Activated naive CD4-positive, alpha-beta T cell treated with anti-CD3 and anti-CD28 coated beads, Interleukin-2, amount 10 ng/mL, durations not matched to agents 7 days and 5 days (primary cell): ENCODE measurements around the gene INAFM1.

ENCODE experiments used
- CTCF ChIA-PET: fragments of 350-600 bp; sonication (Branson Sonifier 250); formaldehyde crosslinking; loops from one replicate; lab custom pipeline; 2021; ENCODE audit warnings: antibody characterized with exemption; lab: Charles Lee
- DNase-seq: peaks from one replicate; pipeline ENCODE4 v3.0.0-alpha.2; 2020
- H3K27ac Mint-ChIP-seq: one replicate; pipeline ENCODE4 v1.8.0; 2021; ENCODE audit warnings: mild to moderate bottlenecking, moderate library complexity, mixed read lengths
- H3K27me3 Mint-ChIP-seq: one replicate; pipeline ENCODE4 v1.8.0; 2021; ENCODE audit warnings: mild to moderate bottlenecking, mixed read lengths
- H3K36me3 Mint-ChIP-seq: one replicate; pipeline ENCODE4 v1.8.0; 2021; ENCODE audit warnings: mixed read lengths
- H3K4me1 Mint-ChIP-seq: one replicate; pipeline ENCODE4 v1.8.0; 2021; ENCODE audit warnings: mixed read lengths
- H3K4me3 Mint-ChIP-seq: one replicate; pipeline ENCODE4 v1.8.0; 2021; ENCODE audit warnings: mild to moderate bottlenecking, moderate library complexity, mixed read lengths
- H3K9me3 Mint-ChIP-seq: one replicate; pipeline ENCODE4 v1.8.0; 2021; ENCODE audit warnings: mixed read lengths

Gene INAFM1

DNA sequence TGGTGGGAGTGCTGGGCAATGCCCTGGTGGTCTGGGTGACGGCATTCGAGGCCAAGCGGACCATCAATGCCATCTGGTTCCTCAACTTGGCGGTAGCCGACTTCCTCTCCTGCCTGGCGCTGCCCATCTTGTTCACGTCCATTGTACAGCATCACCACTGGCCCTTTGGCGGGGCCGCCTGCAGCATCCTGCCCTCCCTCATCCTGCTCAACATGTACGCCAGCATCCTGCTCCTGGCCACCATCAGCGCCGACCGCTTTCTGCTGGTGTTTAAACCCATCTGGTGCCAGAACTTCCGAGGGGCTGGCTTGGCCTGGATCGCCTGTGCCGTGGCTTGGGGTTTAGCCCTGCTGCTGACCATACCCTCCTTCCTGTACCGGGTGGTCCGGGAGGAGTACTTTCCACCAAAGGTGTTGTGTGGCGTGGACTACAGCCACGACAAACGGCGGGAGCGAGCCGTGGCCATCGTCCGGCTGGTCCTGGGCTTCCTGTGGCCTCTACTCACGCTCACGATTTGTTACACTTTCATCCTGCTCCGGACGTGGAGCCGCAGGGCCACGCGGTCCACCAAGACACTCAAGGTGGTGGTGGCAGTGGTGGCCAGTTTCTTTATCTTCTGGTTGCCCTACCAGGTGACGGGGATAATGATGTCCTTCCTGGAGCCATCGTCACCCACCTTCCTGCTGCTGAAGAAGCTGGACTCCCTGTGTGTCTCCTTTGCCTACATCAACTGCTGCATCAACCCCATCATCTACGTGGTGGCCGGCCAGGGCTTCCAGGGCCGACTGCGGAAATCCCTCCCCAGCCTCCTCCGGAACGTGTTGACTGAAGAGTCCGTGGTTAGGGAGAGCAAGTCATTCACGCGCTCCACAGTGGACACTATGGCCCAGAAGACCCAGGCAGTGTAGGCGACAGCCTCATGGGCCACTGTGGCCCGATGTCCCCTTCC is 45.5 kb downstream of the INAFM1 start:
- Mint-ChIP-seq H3K9me3 (no peaks in the 10 kb centered on the region), H3K27ac (no peak overlapping the region), H3K4me1 (no peaks in the 10 kb centered on the region), H3K36me3 (no peaks in the 10 kb centered on the region), H3K4me3 (no peak overlapping the region), H3K27me3 (peaks cover 55% of the 10 kb centered on the region)
- DNase-seq = no peak
- CTCF ChIA-PET = no interaction called here

DNA sequence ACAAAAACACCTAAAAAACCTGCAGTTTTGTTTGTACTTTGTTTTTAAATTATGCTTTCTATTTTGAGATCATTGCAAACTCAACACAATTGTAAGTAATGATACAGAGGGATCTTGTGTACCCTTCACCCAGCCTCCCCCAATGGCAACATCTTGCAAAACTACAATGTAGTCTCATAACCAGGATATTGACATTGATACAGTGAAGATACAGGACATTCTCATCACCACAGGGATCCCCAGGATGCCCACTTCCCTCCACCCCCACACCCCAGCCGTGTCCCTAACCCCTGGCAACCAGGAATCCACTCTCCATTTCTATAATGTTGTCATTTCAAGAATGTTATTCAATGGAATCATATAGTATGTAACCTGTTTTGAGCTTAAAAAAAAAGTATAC is 46.9 kb downstream of the INAFM1 start:
- Mint-ChIP-seq H3K4me3 (no peak overlapping the region), H3K9me3 (no peaks in the 10 kb centered on the region), H3K4me1 (no peaks in the 10 kb centered on the region), H3K27me3 (peaks cover 49% of the 10 kb centered on the region), H3K27ac (no peak overlapping the region), H3K36me3 (no peaks in the 10 kb centered on the region)
- DNase-seq = no peak
- CTCF ChIA-PET = interaction anchor here (1.0 kb wide), 1 partner anchor 27 kb away, joined by 4 read pairs; the partner anchor contains the start of gene DHX34

DNA sequence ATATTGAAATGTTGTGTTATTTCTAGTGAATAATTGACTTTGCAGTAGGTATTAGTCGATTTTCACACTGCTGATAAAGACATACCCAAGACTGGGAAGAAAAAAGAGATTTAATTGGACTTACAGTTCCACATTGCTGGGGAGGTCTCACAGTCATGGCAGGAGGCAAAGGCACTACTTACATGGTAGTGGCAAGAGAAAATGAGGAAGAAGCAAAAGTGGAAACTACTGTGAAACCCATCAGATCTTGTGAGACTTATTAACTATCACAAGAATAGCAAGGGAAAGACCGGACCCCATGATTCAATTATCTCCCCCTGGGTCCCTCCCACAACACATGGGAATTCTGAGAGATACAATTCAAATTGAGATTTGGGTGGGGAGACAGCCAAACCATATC is 47.4 kb downstream of the INAFM1 start:
- H3K4me3 Mint-ChIP-seq = no peak overlapping the region
- DNase-seq = no peak
- CTCF ChIA-PET = interaction anchor here (1.0 to 1.9 kb wide), 2 partner anchors 13 to 27 kb away, joined by 4 read pairs; partner anchors contain the start of genes C5AR1 and DHX34

DNA sequence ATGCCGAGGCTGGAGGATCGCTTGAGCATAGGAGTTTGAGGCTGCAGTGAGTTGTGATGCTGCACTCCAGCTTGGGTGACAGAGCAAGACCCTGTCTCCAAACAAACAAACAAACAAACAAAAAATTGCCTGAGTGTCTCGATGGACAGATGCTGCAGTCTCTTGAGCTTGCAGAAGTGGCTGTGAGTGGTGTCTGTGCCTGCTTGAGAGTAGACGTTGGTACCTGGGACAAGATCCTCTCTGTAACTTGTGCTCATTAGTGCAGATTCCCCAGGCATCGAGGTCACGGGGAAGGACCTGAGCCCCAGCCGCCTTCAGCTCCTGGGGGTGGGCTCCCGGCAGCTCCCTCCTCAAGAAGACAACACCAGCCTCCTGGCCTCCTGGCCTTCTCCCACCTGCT is 48.7 kb downstream of the INAFM1 start:
- H3K27me3 Mint-ChIP-seq = peaks cover 48% of the 10 kb centered on the region
- H3K4me1 Mint-ChIP-seq = no peaks in the 10 kb centered on the region
- CTCF ChIA-PET = interaction anchor here (1.9 kb wide), 1 partner anchor 14 kb away, joined by 4 read pairs; the partner anchor contains the start of gene C5AR1
- no peaks in the 10 kb centered on the region for H3K9me3 Mint-ChIP-seq
- no peak overlapping the region for H3K4me3 Mint-ChIP-seq
- no peaks in the 10 kb centered on the region for H3K36me3 Mint-ChIP-seq
- DNase-seq = no peak
- no peak overlapping the region for H3K27ac Mint-ChIP-seq

More for the DNA sequence above, 47.4 kb downstream of the INAFM1 start:
- H3K4me1 Mint-ChIP-seq = no peaks in the 10 kb centered on the region
- no peaks in the 10 kb centered on the region for H3K36me3 Mint-ChIP-seq
- H3K27me3 Mint-ChIP-seq = peaks cover 48% of the 10 kb centered on the region
- no peak overlapping the region for H3K27ac Mint-ChIP-seq
- no peaks in the 10 kb centered on the region for H3K9me3 Mint-ChIP-seq

DNA sequence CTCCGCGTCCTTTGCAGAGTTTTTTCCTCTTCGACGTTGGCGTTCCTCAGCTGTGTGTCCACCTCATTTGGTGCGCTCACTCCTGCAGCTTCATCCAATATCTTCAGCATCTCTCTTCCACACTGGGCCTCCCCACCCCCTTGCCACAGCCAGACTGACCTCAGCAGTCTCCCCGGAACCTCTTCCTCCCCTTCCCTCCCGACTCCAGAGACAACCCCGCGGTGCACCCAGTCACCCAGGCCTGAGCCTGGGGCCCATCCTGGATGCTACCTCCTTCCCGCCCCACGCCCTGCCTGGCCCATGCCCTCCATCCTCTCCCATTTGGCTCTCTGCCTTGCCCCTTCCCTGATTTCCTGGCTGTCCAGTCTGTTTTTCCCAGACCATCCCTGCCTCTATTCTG is 49.2 kb downstream of the INAFM1 start:
- Mint-ChIP-seq H3K36me3 (no peaks in the 10 kb centered on the region), H3K27ac (no peak overlapping the region), H3K9me3 (no peaks in the 10 kb centered on the region), H3K27me3 (peaks cover 48% of the 10 kb centered on the region), H3K4me3 (no peak overlapping the region), H3K4me1 (no peaks in the 10 kb centered on the region)
- no peak for DNase-seq
- CTCF ChIA-PET = interaction anchor here (1.9 kb wide), 1 partner anchor 15 kb away, joined by 4 read pairs; the partner anchor contains the start of gene C5AR1

DNA sequence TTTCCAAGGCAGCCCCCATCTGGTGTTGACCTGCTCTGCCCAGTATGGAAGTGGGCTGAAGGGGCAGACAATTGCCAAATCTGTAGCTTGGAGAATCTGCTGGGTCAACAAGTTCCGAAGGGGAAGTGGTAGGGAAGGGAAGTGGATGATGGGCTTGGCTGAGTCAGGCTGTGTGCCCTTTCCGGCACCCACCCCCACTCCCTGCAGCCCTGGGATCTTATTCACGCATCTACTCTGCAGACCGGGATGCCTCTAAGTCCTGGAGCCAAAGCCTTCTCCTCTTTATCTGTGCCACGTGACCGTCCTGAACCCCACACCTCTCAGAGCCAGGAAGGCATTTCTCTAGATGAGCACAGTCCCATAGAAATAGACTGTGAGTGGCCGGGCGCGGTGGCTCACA is 49.8 kb downstream of the INAFM1 start:
- no peak for DNase-seq
- no peaks in the 10 kb centered on the region for H3K9me3 Mint-ChIP-seq
- H3K4me3 Mint-ChIP-seq = no peak overlapping the region
- peaks cover 49% of the 10 kb centered on the region for H3K27me3 Mint-ChIP-seq
- no peak overlapping the region for H3K27ac Mint-ChIP-seq
- H3K36me3 Mint-ChIP-seq = no peaks in the 10 kb centered on the region
- CTCF ChIA-PET = no interaction called here
- H3K4me1 Mint-ChIP-seq = no peaks in the 10 kb centered on the region
